Measurements from ENCODE around the gene SP3. TPM values are rescaled to one million over a fixed set of nuclear protein-coding genes. Genes with fewer than 3 reads are reported as not detected.

Gene SP3
- total RNA-seq, 2 experiments from 2014 or later = 83.8 to 91.4 TPM

DNA sequence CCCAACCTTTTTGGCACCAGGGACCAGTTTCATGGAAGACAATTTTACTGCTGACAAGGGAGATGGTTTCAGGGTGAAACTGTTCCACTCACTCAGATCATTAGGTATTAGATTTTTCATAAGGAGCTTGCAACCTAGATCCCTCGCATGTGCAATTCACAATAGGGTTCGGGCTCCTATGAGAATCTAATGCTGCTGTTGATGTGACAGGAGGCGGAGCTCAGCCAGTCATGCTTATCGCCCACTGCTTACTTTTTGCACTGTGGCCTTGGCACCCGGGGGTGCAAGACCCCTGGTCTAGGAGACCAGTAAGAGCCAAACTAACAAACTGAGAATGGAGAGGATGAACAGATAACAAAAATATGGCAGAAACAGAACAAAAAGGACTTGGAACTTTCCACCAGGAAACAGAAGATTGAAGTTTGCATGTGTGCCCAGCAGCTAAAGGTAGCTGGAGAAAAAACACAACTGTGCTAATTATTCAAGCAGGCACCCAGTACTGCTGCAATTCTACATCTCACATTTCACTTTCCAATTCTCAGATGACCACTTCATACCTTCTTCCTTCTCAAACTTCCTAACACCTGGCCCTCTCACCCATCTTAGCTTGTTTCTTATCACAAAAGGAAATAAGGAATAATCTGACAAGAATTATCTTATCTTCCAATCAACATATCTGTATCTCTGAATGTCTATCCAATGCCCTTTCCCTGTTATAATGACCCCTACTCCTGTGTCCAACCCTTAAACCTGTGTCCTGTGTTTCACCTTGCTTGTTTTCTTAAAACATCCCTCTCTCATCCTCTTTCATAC, 24.8 kb downstream of the SP3 start:
- ATAC-seq (no peak), DNase-seq (no peak)
- ChIA-PET CTCF (interaction anchor here (0.6 to 1.0 kb wide), 3 partner anchors 25 to 56 kb away, joined by 3 to 5 read pairs (median 3); no protein-coding TSS in a partner anchor), POLR2A (interaction anchor here (0.6 to 1.2 kb wide), 3 partner anchors 10 to 322 kb away, joined by 3 to 4 read pairs (median 4); no protein-coding TSS in a partner anchor)
- Mint-ChIP-seq H3K9me3 (ENCODE audit: low read depth) (no peaks in the 10 kb centered on the region), H3K27ac (peak overlapping the region; percentile 66), H3K27me3 (no peaks in the 10 kb centered on the region), H3K4me3 (no peak overlapping the region), H3K4me1 (peaks cover 70% of the 10 kb centered on the region), H3K36me3 (ENCODE audit: low read depth) (peaks cover 31% of the 10 kb centered on the region)
- intact Hi-C loops (cut with DNase I, micrococcal nuclease) = loop anchor here (1.0 to 2.0 kb wide), 2 partner anchors 23 to 42 kb away; no protein-coding TSS in a partner anchor

DNA sequence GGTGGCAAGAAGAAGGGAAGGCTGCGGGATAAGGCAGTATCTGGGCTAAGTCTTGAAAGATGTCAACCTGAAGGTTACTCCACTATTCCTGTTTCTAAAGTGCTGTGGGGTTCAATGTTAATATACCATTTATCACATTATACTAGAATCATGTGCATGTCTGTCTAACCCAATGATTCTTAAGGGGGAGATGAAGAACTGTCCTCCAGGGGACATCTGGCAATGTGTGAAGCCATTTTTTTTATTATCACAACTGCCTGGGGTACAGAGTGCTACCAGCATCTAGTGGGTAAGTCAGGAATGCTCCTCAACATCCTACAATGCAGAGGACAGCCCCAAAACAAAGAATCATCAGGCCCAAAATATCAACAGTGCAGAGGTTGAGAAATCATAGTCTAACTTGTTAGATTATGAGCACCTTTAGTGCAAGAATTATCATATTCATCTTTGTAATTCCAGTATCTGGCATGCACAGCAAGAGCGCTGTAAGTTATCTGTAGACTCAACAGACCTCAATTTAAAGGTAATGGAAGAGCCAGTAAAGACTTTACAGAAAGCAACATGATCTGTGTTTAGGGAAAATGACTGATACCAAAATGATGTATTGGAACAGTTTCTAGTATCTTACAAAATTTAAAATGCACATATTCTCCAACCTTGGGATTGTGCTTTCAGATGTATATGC, 26.3 kb downstream of the SP3 start:
- Mint-ChIP-seq H3K4me3 (no peak overlapping the region), H3K36me3 (ENCODE audit: low read depth) (peaks cover 35% of the 10 kb centered on the region), H3K4me1 (peaks cover 64% of the 10 kb centered on the region), H3K27ac (no peak overlapping the region), H3K9me3 (ENCODE audit: low read depth) (no peaks in the 10 kb centered on the region), H3K27me3 (no peaks in the 10 kb centered on the region)
- ChIA-PET POLR2A (no interaction called here), CTCF (interaction anchor here (0.6 kb wide), 1 partner anchor 112 kb away, joined by 3 read pairs; no protein-coding TSS in a partner anchor)
- DNase-seq = no peak
- no peak for ATAC-seq
- intact Hi-C loops (cut with DNase I, micrococcal nuclease) = no loop called here

DNA sequence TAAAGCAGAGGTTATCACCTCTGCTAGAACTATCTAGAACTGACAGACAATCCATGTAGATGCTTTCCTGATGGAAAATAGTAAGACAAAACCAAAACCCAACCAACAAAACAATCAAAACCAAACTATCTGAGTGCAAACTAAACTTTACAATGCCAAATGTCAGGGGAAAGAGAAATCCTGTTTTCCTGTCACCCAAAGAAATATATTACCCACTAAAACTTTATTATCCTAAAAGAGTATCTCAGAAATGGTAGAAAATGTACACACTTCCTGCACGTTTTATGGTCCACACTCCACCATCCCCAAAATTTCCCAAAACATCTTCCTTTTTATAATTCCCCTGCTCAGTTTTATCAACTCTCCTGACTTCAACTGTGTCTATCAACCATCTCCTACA, 29.9 kb downstream of the SP3 start:
- Mint-ChIP-seq H3K36me3 (ENCODE audit: low read depth) (peaks cover 32% of the 10 kb centered on the region), H3K9me3 (ENCODE audit: low read depth) (no peaks in the 10 kb centered on the region), H3K27me3 (no peaks in the 10 kb centered on the region), H3K4me3 (no peak overlapping the region), H3K27ac (no peak overlapping the region), H3K4me1 (peaks cover 42% of the 10 kb centered on the region)
- ATAC-seq (no peak), DNase-seq (no peak)
- POLR2A ChIA-PET = no interaction called here
- intact Hi-C loops (cut with DNase I, micrococcal nuclease) = loop anchor here in 1 of 2 experiments (2.0 kb wide), 1 partner anchor 15 kb away; no protein-coding TSS in a partner anchor
- CTCF ChIA-PET = no interaction called here

DNA sequence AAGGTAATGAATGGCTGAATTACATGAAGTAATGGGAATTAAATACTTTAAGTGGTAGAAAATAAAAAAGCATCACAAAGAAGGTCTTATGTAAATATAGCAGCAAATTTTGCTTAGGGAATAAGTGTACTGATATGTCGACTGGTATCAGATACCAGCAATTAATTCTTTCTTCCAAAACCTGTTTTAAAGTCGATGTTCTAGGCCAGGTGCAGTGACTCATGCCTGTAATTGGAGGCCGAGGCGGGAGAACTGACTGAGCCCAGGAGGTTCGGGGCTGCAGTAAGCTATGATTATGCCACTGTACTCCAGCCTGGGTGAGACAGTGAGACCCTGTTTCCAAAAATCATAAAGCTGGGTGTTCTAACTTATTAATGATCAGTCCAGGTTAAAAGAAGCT, 30.3 kb downstream of the SP3 start:
- Mint-ChIP-seq H3K4me1 (peaks cover 40% of the 10 kb centered on the region), H3K9me3 (ENCODE audit: low read depth) (no peaks in the 10 kb centered on the region), H3K36me3 (ENCODE audit: low read depth) (peaks cover 28% of the 10 kb centered on the region), H3K27me3 (no peaks in the 10 kb centered on the region), H3K27ac (no peak overlapping the region), H3K4me3 (no peak overlapping the region)
- ChIA-PET POLR2A (no interaction called here), CTCF (no interaction called here)
- ATAC-seq (peak; percentile 30), DNase-seq (no peak)
- intact Hi-C loops (cut with DNase I, micrococcal nuclease) = loop anchor here in 1 of 2 experiments (2.0 kb wide), 1 partner anchor 14 kb away; no protein-coding TSS in a partner anchor

DNA sequence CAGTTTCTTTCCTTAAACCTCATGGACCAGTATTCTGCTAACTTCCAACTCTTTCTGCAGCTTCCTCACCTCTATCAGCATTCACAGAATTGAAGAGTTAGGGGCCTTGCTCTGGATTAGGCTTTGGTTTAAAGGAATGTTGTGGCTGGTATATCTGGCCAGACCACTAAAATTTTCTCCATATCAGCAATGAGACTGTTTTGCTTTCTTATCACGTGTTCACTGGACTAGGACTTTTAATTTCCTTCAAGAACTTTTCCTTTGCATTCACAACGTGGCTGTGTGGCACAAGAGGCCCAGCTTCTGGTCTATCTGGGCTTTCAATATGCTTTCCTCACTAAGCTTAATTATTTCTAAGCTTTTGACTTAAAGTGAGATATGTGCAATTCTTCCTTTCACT, 33.4 kb downstream of the SP3 start:
- ChIA-PET CTCF (interaction anchor here (1.3 kb wide), 1 partner anchor 8 kb away, joined by 3 read pairs; no protein-coding TSS in a partner anchor), POLR2A (no interaction called here)
- Mint-ChIP-seq H3K27me3 (no peaks in the 10 kb centered on the region), H3K36me3 (ENCODE audit: low read depth) (peaks cover 31% of the 10 kb centered on the region), H3K9me3 (ENCODE audit: low read depth) (peaks cover 2% of the 10 kb centered on the region), H3K4me1 (peaks cover 36% of the 10 kb centered on the region), H3K27ac (no peak overlapping the region), H3K4me3 (no peak overlapping the region)
- no peak for DNase-seq
- intact Hi-C loops (cut with DNase I, micrococcal nuclease) = no loop called here
- no peak for ATAC-seq

DNA sequence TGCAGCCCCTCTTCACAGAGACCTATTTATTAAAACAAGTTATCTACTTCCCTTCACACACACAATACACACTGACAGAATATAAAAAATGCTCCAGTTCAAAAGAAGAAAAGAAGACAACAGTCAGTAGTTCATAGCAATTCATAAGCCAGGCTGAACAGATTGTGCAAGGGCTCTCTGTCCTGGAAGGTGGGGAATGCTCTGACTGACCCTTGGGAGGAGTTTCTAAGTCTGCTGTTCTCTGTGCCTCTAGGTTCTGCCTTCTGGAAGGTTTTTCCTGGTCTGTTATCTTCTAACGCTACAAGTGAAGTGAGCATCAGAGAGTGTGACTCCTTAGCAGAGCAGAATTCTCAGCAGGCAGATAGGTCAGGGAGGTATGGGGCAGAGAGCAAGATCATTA, 35.7 kb downstream of the SP3 start:
- ChIA-PET POLR2A (no interaction called here), CTCF (no interaction called here)
- H3K27ac Mint-ChIP-seq = peak overlapping the region; percentile 2
- no peaks in the 10 kb centered on the region for H3K27me3 Mint-ChIP-seq
- peaks cover 31% of the 10 kb centered on the region for H3K36me3 Mint-ChIP-seq (ENCODE audit: low read depth)
- peaks cover 52% of the 10 kb centered on the region for H3K4me1 Mint-ChIP-seq
- ATAC-seq (no peak), DNase-seq (no peak)
- no peak overlapping the region for H3K4me3 Mint-ChIP-seq
- intact Hi-C loops (cut with DNase I, micrococcal nuclease) = no loop called here
- peaks cover 2% of the 10 kb centered on the region for H3K9me3 Mint-ChIP-seq (ENCODE audit: low read depth)

DNA sequence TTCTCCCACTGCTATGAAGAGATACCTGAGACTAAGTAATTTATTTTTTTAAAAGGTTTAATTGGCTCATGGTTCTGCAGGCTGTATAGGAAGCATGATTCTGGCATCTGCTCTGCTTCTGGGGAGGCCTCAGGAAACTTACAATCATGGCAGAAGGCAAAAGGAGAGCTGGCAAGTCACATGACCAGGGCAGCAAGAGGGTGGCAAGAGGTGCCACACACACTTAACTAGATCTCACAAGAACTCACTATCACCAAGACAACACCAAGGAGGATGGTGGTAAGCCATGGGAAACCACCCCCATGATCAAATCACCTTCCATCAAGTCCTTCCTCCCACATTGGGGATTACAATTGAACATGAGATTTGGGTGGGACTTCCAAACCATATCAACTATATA, 38.3 kb downstream of the SP3 start:
- Mint-ChIP-seq H3K4me3 (no peak overlapping the region), H3K4me1 (peaks cover 64% of the 10 kb centered on the region), H3K27ac (no peak overlapping the region), H3K9me3 (ENCODE audit: low read depth) (peaks cover 2% of the 10 kb centered on the region), H3K36me3 (ENCODE audit: low read depth) (peaks cover 25% of the 10 kb centered on the region), H3K27me3 (no peaks in the 10 kb centered on the region)
- no peak for DNase-seq
- ATAC-seq = peak; percentile 24
- POLR2A ChIA-PET = no interaction called here
- CTCF ChIA-PET = no interaction called here
- intact Hi-C loops (cut with DNase I, micrococcal nuclease) = loop anchor here in 1 of 2 experiments (2.0 kb wide), 1 partner anchor 36 kb away; no protein-coding TSS in a partner anchor

DNA sequence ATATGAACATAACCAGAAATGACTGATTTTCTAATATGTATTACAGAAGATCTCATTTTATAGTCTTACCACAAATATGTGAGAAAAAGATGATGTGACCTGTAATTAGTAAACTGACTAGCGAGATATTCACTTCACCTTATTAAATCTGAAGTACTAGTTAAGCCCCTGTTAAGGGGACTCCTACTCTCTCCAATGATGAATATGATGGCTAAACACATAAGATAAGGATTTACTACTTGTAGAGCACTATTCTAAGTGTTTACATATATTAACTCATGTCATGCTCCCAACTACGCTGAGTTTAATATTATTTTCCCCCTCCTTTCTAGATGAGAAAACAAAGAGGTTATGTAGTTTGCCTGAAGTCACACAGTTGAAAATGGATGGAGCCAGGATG, 40.9 kb downstream of the SP3 start:
- no peaks in the 10 kb centered on the region for H3K27me3 Mint-ChIP-seq
- CTCF ChIA-PET = interaction anchor here (0.8 to 1.2 kb wide), 2 partner anchors 7 to 114 kb away, joined by 3 read pairs; no protein-coding TSS in a partner anchor
- no peak overlapping the region for H3K27ac Mint-ChIP-seq
- H3K36me3 Mint-ChIP-seq (ENCODE audit: low read depth) = peaks cover 22% of the 10 kb centered on the region
- no peak overlapping the region for H3K4me3 Mint-ChIP-seq
- DNase-seq (no peak), ATAC-seq (no peak)
- H3K4me1 Mint-ChIP-seq = peaks cover 67% of the 10 kb centered on the region
- intact Hi-C loops (cut with DNase I, micrococcal nuclease) = no loop called here
- peaks cover 2% of the 10 kb centered on the region for H3K9me3 Mint-ChIP-seq (ENCODE audit: low read depth)
- POLR2A ChIA-PET = no interaction called here

DNA sequence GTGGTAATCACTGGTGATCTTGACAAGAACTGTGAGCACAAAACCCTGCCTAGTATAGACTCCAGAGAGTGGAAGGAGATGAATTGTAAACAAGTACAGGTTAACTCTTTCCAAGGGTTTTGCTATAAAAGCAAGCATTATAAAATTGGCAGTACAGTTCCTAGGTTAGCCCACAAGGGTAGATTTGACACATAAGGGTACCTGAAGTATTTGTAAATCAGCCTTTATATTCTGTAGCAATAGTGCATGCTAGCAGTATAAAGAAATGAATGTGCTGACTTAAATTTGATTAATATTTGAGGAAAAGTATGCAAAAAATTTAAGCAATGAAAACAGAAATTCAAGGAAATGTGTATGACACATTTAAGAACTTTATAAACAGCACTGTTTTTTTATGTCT, 42.4 kb downstream of the SP3 start:
- ChIA-PET POLR2A (no interaction called here), CTCF (no interaction called here)
- no peak overlapping the region for H3K27ac Mint-ChIP-seq
- H3K9me3 Mint-ChIP-seq (ENCODE audit: low read depth) = no peaks in the 10 kb centered on the region
- DNase-seq (no peak), ATAC-seq (peak; percentile 52)
- no peak overlapping the region for H3K4me3 Mint-ChIP-seq
- peaks cover 63% of the 10 kb centered on the region for H3K4me1 Mint-ChIP-seq
- intact Hi-C loops (cut with DNase I, micrococcal nuclease) = no loop called here
- peaks cover 31% of the 10 kb centered on the region for H3K36me3 Mint-ChIP-seq (ENCODE audit: low read depth)
- no peaks in the 10 kb centered on the region for H3K27me3 Mint-ChIP-seq

DNA sequence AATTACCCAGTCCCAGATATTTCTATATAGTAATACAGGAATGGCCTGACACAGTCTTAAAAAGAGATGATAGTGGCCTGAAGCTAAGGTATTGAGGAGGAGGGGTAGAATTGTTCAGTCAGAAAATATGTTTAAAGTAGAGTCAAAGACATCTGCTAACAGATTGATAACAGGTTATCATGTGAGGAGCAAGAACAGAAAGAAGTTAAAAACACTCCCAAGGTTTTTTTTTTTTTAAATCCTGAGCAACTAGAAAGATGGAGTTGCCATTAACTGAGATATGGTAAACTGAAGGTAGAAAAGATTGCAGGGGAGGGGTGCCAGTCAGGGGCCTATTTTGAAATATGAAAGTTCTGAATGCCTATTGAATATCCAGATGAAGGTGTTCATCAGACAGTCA, 43.1 kb downstream of the SP3 start:
- intact Hi-C loops (cut with DNase I, micrococcal nuclease) = no loop called here
- H3K27me3 Mint-ChIP-seq = no peaks in the 10 kb centered on the region
- H3K4me1 Mint-ChIP-seq = peaks cover 63% of the 10 kb centered on the region
- ChIA-PET POLR2A (no interaction called here), CTCF (no interaction called here)
- H3K9me3 Mint-ChIP-seq (ENCODE audit: low read depth) = no peaks in the 10 kb centered on the region
- ATAC-seq = no peak
- DNase-seq = no peak
- no peak overlapping the region for H3K4me3 Mint-ChIP-seq
- H3K36me3 Mint-ChIP-seq (ENCODE audit: low read depth) = peaks cover 36% of the 10 kb centered on the region
- peak overlapping the region; percentile 3 for H3K27ac Mint-ChIP-seq

DNA sequence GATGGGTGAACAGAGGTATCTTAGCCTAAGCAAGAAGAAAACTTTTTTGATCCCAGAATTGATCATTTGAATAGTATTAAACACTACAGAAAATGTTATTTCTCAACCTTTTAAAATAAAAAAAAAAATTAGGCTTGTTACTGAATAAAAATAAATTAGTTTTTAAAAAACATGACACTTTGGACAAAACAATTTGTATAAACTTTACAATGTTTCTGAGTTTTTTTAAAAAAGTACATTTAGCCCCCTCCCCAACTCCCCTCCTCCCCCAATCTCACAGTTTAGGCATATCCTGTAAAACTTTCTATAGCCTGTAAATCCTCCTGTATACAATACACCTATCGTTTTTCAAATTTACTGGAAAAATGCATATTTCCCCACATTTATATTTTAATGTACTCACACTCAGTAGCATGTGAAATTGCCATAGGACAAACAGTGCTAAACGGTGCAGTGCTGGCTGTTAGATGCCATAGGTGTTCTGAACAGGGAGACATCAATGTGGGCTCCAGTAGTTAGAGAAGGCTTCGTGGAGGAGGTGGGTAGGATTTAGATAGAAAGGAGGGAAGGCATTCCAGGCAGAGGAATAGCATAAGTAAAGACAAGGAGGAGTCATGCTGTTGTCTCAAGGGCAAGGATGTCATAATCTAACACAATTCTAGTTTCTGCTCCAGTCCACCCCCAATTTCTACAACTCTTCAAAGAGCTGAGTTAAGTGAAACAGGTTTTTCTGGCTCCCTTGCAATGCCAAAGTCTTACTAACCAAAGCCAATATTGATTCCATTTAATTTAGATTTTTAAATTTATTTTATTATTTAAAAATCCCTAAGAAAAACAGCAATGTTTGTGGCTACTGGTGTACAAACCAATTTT, 50.9 kb downstream of the SP3 start:
- Mint-ChIP-seq H3K4me1 (peaks cover 15% of the 10 kb centered on the region), H3K9me3 (ENCODE audit: low read depth) (no peaks in the 10 kb centered on the region), H3K36me3 (ENCODE audit: low read depth) (peaks cover 55% of the 10 kb centered on the region), H3K27ac (peak overlapping the region; percentile 66), H3K4me3 (no peak overlapping the region), H3K27me3 (no peaks in the 10 kb centered on the region)
- POLR2A ChIA-PET = no interaction called here
- no peak for DNase-seq
- intact Hi-C loops (cut with DNase I, micrococcal nuclease) = no loop called here
- no peak for ATAC-seq
- CTCF ChIA-PET = interaction anchor here (1.0 to 1.4 kb wide), 2 partner anchors 126 kb away, joined by 3 read pairs; no protein-coding TSS in a partner anchor
